Left ventricle myocardium inferior (tissue), 1 donor: ENCODE results near the gene NKAIN1. TPM values are rescaled to one million over a fixed set of nuclear protein-coding genes. Genes with fewer than 3 reads are reported as not detected.

Source experiments
- DNase-seq: peaks from one replicate; pipeline ENCODE4 v3.0.0-alpha.2; 2020
- H3K27ac ChIP-seq: fragments of 200-600 bp; replicated peaks from 2 replicates; pipeline ENCODE4 v1.8.0; 2021
- H3K27me3 ChIP-seq: fragments of 200-600 bp; 2 replicates; pipeline ENCODE4 v1.8.0; 2021; ENCODE audit warnings: low read depth
- H3K36me3 ChIP-seq: fragments of 200-600 bp; 2 replicates; pipeline ENCODE4 v1.8.0; 2021
- H3K4me1 ChIP-seq: fragments of 200-600 bp; 2 replicates; pipeline ENCODE4 v1.8.0; 2021
- H3K4me3 ChIP-seq: fragments of 200-600 bp; 2 replicates; pipeline ENCODE4 v1.8.0; 2021; ENCODE audit warnings: mild to moderate bottlenecking, moderate library complexity
- H3K9me3 ChIP-seq: fragments of 200-600 bp; replicated peaks from 2 replicates; pipeline ENCODE4 v1.8.0; 2021
- CTCF ChIP-seq: fragments of 200-600 bp; IDR thresholded peaks from 2 replicates; pipeline ENCODE4 v1.8.0; 2021; ENCODE audit warnings: antibody characterized with exemption, mild to moderate bottlenecking, borderline replicate concordance
- intact Hi-C: fragments of 100-400 bp; cut with micrococcal nuclease; formaldehyde crosslinking; loops from one replicate; pipeline ENCODE4 v1.11.0; 2022
- total RNA-seq: library from RNA; stranded (reverse); fragmentation: NEBNext Ultra II Directional; extraction: Animal tissue kit (Norgen Biotek cat#: 25700); gene quantifications from one replicate; pipeline ENCODE4 v1.2.1, GENCODE V29; 2021
- donor health status: DM: no; HTN: yes; CAD: no; lungs with severe emphysema.

Gene NKAIN1
- total RNA-seq, 1 donor from 2014 or later = 0.19 TPM

DNA sequence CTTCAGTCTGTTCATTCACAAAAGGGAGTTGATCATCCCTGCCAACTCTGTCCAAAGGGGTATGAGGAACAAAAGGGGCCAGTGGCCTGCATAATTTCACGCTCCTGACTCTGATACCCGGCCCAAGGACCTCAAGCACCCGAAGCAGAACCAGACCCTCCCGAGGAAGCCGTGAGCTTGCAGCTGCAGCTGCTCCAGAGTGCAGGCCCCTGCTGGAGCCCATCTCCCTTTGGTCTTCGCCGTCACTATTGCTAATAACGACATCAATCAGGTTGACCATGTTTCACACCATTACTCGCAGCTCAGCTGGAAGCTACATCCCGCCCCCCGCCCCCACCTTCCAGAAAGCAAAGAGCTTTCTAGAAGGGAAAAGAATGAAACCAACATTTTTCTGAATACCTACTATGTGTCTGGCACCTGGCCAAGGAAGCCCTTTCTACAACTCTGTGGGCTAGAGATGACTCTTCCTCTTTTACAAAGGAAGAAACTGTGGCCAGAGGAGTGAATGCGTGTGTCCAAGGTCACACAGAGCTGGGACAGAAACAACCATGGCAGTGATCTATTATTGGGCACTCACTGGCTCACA, 5.5 kb downstream of the NKAIN1 start:
- no peak for DNase-seq
- H3K27me3 ChIP-seq = peaks cover 63% of the 10 kb centered on the region
- H3K27ac ChIP-seq = no peak overlapping the region
- TF ChIP-seq CTCF = no peak
- no peaks in the 10 kb centered on the region for H3K9me3 ChIP-seq
- no peak overlapping the region for H3K4me3 ChIP-seq
- no peaks in the 10 kb centered on the region for H3K36me3 ChIP-seq
- intact Hi-C loops = no loop called here
- peaks cover 7% of the 10 kb centered on the region for H3K4me1 ChIP-seq

DNA sequence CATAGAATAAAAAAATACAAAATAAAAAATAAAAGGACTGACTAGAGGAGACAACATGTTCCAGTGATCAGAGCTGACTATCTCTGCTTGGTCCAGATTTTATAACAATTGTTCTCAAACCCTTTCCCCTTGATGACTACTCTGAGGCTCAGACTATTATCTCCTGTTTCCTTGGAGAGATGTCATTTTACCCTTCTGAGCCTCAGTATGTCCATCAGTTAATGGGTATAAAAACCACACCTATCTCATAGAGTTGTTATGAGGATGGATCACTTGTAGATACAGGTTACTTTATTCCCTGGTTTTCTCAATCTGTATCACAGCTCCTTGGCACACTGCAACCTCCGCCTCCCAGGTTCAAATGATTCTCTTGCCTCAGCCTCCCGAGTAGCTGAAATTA, 7.0 kb downstream of the NKAIN1 start:
- Histone ChIP-seq H3K4me1 (no peaks in the 10 kb centered on the region), H3K4me3 (no peak overlapping the region), H3K9me3 (no peaks in the 10 kb centered on the region), H3K36me3 (no peaks in the 10 kb centered on the region), H3K27me3 (peaks cover 48% of the 10 kb centered on the region), H3K27ac (no peak overlapping the region)
- intact Hi-C loops = no loop called here
- TF ChIP-seq CTCF = no peak
- no peak for DNase-seq

- Histone ChIP-seq H3K27ac (no peak overlapping the region), H3K36me3 (no peaks in the 10 kb centered on the region), H3K9me3 (no peaks in the 10 kb centered on the region), H3K4me1 (no peaks in the 10 kb centered on the region), H3K27me3 (peaks cover 39% of the 10 kb centered on the region), H3K4me3 (no peak overlapping the region)
- DNase-seq = no peak
- intact Hi-C loops = no loop called here
- no peak for TF ChIP-seq CTCF
Measured at GRCh38 chr1:31231802-31232201, 7.9 kb downstream of the NKAIN1 start.

DNA sequence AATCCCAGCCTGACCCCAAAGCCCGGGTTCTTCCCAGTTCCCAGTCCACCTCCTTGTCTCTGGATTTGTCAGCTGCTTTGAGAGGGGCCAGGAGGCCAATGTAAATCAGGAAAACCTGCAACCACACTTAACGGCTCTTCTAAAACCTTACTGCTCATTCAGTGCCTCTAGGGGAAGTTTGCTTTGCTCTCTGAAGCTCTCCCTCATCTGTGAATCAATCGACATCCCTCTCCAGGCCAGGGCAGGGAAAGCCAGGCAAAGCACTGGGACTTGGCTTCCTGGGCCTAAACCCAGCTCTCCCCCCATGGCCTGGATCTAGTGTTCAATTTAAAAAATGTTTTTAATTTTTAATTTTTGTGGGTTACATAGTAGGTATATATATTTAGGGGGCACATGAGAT, 9.3 kb downstream of the NKAIN1 start:
- Histone ChIP-seq H3K27me3 (peaks cover 25% of the 10 kb centered on the region), H3K9me3 (no peaks in the 10 kb centered on the region), H3K4me1 (no peaks in the 10 kb centered on the region), H3K36me3 (no peaks in the 10 kb centered on the region), H3K27ac (no peak overlapping the region), H3K4me3 (no peak overlapping the region)
- intact Hi-C loops = no loop called here
- TF ChIP-seq CTCF = no peak
- no peak for DNase-seq

GRCh38 chr1:31228986-31229385, 10.7 kb downstream of the NKAIN1 start:
- no peaks in the 10 kb centered on the region for H3K36me3 ChIP-seq
- intact Hi-C loops = no loop called here
- DNase-seq = no peak
- H3K27me3 ChIP-seq = peaks cover 21% of the 10 kb centered on the region
- no peaks in the 10 kb centered on the region for H3K9me3 ChIP-seq
- TF ChIP-seq CTCF = no peak
- no peak overlapping the region for H3K4me3 ChIP-seq
- H3K27ac ChIP-seq = no peak overlapping the region
- H3K4me1 ChIP-seq = no peaks in the 10 kb centered on the region
